Right renal pelvis (tissue), 4 donors: ENCODE measurements around the gene EIF3L. TPM values are rescaled to one million over a fixed set of nuclear protein-coding genes. Genes with fewer than 3 reads are reported as not detected.
A peak's percentile ranks its signal among the peaks of the same experiment; 100 is the strongest.

Experiments used
- DNase-seq, 4 donors: peaks; one replicate each; pipeline ENCODE4 v3.0.0-alpha.2; 2013; ENCODE audit warnings: low read depth in 4 of 4, low spot score in 3 of 4, missing footprints in 1 of 4
- polyA plus RNA-seq, 4 donors: library from polyadenylated mRNA; unstranded; fragments of 120-200 nt; gene quantifications; one replicate each; pipeline ENCODE4 v1.2.1, GENCODE V29; 2013; ENCODE audit not compliant: insufficient read length in 4 of 4

Gene EIF3L
- polyA plus RNA-seq, 4 donors, result 1,007 to 1,114 (median 1,055) TPM

DNA sequence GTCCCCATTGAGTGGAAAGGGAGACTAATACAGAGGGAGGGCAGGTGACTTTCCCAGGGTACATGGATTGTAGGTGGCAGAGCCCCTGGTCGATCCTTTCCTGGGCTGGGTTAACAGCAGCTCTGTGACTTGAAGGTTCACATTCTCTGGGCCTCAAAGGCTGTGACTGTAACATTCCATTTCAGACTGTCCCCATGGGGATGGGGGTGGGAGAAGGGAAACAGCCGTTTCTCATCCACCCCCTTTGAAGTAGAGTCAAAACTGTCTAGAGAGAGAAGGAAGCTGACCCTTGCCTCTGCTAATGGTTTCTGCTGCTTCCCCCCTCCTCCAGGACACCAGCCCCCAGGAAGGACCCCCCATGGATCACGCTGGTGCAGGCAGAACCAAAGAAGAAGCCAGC is 76.1 kb downstream of the EIF3L start:
- peak in 1 of 4 donors; percentile 47 for DNase-seq

DNA sequence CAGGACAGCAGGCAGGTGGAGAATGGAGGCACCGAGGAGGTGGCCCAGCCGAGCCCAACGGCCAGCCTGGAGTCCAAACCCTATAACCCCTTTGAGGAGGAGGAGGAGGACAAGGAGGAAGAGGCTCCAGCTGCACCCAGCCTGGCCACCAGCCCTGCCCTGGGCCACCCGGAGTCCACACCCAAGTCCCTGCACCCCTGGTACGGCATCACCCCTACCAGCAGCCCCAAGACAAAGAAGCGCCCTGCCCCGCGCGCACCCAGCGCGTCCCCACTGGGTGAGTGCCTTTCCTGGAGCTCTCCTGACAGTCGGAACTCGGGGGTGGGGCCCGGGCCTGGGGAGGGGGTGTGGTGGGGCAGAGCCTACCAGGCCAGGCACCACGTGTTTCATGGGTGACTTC is 76.5 kb downstream of the EIF3L start:
- no peak for DNase-seq

DNA sequence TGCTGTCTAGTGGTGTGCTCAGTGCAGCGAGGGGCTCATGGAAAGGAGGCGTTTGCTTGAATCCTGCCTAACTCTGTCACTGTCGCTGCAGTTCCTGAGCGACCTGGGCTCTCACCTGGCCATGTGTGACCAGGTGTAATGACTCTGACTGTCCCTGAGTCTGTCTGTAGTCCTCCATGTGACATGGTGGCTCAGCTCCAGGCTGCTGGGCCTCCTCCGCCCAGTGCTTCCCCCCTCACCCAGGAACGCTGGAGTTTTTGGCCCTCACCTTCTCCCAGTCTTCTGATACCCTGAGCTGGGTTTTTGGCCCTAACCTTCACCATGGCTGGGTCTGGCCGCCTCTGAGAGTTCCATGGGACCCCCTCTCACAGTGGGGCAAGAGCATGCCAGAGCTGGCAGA is 77.1 kb downstream of the EIF3L start:
- no peak for DNase-seq

DNA sequence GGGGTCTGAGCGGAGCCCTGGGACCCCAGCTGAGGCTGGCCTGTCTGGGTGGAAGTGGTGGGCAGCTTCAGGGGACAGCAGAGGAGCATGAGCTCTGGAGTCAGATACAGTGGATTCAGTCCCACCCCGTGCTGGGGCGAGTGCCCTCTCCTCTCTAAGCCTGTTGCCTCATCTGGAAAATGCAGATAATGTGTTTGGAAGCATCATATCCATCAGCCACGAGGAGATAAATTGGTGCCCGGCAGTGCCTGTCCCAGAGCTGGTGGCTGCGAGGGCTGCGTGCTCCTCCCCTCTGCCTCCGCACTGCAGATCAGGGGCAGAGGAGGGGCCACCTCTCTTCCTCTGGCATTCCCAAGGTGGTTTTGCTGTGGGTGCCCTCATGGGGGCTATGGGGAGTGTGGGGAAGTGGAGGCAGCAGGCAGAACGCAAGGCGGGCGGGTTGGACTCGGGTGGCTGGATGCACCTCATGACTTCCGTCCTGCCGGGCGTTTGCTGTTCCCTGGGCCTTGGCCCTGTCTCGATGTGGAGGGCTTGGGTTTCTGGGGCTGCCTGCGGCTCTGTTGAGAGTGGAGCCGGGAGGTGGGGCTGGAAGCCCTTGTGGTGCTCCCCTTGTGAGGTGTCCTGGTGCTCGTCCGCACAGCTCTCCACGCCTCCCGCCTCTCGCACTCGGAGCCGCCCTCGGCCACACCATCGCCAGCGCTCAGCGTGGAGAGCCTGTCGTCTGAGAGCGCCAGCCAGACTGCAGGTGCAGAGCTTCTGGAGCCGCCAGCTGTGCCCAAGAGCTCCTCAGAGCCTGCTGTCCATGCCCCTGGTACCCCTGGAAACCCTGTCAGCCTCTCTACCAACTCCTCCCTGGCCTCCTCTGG is 77.8 kb downstream of the EIF3L start:
- no peak for DNase-seq

DNA sequence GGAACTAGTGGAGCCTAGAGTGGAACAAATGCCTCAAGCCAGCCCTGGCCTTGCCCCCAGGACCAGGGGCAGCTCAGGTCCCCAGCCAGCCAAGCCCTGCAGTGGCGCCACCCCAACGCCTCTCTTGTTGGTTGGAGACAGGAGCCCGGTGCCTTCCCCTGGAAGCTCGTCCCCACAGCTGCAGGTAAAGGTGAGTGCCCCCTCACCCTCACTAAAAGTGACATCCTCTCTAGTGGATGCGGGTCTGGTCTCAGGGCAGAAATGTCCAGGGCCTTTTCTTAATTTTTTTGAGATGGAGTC is 78.4 kb downstream of the EIF3L start:
- no peak for DNase-seq

DNA sequence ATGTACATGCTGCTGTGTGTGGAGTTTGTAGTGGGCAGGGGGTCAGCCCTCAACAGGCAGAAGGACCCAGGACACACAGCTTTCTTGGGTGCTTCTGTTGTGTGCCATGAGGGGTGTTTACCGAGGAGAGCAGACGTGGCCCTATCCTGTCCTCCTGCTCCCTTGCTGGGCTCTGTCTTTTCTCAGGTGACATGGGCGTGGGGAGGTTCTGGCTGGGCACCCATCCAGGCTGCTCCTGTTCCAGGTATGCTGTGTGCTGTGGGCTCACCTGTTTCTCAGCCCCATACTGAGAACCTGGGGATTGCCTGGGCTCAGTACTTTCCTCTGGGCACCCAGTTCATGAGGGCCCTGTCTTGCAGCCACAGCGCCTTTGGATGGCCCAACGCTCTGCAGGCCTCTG is 80.2 kb downstream of the EIF3L start:
- DNase-seq, result no peak

DNA sequence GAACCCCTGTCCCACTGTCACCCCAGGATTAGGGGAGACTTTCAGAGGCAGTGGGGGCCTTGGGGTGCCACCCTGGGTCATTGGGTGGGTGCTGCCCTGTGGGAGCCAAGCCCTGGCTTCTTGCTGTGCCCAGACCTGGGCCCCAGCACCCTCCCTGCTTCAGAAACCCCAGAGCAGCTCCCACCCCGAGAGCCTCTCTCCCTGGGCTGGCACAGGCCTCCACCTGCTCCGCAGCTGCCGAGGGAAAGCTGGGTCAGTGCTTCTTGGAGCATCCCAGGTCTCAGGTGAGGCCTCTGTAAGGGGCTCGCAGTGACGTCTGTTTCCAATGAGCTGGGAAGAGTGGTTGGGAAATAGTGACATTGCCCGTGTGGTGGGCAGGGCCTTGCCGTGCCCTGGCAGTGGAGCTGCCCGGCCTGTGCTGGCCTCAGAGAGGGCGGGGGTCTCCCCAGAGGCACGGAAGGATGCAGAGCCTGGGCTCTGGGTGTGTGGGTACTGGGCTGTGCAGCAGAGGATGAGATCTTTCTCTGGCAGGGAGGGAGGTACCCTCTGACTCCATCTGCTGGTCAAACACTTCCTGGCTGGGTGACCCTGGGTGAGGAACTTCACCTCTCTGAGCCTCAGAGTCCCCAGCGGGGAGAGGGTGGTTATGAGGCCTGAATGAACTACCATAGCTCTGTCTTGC is 81.2 kb downstream of the EIF3L start:
- no peak for DNase-seq

DNA sequence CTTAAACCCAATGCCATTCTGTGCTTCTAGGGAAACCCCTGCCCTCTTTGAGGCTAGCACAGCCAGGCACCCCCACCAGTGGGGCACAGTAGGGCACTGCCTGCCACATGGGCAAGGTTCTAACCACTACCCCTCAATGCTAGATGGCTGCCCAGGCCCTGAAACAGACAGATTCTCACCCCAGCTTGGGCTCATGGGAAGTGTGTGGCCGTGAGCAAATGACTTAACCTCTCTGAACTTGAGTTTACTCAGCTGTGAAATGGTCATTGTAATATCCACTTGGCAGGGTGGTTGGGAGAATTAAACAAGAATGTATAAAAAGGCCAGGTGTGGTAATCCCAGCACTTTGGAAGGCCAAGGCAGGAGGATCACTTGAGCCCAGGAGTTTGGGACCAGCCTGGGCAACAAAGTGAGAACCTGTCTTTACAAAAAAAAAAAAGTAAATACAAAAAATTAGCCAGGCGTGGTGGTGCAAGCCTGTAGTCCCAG is 81.8 kb downstream of the EIF3L start:
- no peak for DNase-seq

DNA sequence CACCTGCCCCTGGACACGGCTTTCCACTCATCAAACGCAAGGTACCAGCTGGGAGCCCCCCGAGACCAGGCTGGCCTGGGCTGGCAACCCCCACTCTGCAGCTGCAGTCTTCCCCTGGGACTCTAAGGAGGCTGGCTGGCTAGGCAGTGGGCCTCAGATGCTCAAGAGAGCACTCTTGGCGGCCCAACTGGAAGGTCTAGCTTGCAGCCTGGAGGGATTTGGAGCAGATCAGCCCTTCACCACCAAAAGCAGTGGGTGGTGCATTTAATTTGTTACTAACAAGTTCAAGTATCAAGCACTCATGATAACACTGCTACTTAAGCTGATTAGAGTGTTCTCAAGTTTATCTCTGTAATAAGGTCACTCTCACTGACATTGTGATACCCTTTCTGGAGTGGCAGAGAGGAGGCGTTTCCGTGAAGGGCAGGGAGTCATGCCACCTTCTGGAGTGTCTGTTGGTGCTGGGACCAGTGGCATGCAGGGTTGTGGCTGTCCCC is 82.7 kb downstream of the EIF3L start:
- no peak for DNase-seq

DNA sequence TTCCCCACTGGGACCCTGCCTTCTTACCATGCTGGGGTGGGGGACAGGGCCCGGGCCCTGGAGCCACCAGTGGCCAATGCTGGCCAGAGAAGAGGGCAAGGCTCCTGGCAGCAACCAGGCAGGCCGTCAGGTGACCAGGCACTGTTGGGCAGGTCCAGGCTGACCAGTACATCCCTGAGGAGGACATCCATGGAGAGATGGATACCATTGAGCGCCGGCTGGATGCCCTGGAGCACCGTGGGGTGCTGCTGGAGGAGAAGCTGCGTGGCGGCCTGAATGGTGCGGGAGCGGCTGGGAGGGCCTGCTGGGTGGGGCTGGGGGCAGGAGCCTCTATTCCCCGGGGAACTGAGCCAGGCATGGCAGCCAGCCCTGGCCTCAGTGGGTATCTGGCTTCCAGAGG is 83.2 kb downstream of the EIF3L start:
- no peak for DNase-seq

DNA sequence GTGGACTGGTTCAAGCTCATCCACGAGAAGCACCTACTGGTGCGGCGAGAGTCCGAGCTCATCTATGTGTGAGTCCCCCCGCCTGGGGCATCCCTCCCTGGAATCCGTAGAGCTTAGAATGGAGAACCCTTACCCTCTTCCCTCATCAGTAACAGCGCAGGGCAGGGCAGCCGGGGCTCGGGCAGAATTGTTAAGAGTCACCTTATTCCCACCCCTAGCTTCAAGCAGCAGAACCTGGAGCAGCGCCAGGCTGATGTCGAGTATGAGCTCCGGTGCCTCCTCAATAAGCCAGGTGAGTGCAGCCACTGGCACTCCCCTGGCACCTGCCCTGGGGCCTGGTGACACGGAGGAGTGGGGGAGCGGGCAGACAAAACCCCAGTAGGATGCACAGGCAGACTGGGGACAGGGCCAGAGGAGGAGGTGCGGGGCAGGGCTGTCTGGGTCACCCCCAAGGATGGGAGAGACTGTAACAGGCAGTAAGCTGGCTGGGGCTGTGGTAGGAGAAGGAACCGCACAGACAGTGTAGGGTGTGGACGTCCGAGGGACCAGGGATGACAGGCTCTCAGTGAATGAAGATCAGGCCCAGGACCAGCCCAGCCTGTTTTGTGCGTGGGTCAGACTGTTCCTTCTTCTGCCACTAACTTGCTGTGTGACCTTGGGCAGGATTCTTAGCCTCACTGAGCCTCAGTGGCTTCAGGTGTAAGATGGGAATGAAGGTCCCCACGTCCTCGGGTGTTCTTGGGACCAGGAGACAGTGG is 83.8 kb downstream of the EIF3L start:
- no peak for DNase-seq

DNA sequence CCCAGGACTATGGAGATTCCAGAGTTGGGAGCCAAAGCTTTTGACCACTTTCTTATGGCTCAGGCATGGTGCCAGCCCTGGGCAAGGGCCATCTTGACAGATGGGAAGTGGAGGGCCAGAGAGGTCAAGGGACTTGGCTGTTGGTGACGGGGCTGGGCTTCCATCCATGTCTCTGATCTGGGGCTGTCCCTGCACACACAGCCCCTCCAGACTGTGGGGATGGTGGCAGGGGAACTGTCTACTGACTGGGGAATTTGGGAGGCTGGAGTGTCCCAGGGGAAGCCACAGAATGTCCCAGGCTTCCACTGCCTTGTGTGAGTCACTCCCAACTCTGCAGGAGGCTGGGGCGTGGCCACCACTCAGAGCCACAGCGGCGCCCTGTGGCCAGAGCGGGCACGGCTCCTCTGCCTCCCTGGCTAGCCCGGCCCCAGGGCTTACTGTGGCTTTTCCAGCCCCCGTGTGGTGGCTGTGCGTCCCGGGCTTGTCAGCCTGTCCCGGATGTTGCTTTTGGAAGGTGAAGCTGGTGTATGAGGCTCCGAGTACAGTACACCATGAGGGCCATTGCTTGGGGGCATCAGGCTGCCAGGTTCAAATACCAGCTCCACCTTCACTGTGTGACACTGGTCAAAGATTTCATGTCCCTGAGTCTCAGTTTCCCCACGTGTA is 84.6 kb downstream of the EIF3L start:
- peak; percentile 64 to 78 (median 67) for DNase-seq

Other genes starting within 250 kb of the EIF3L start
- gene GGA1, start 240.6 kb upstream of the EIF3L start, polyA plus RNA-seq, result 10 to 100 TPM; 39.6 to 53.9 (median 50.0) TPM
- 10 to 100 TPM; 13.8 to 21.1 (median 19.2) TPM for gene SH3BP1, start 209.8 kb upstream of the EIF3L start, polyA plus RNA-seq
- 10 to 100 TPM; 17.7 to 18.9 (median 18.4) TPM for gene PDXP, start 190.7 kb upstream of the EIF3L start, polyA plus RNA-seq
- gene LGALS1, start 173.8 kb upstream of the EIF3L start, polyA plus RNA-seq, result 100 to 1,000 TPM; 322 to 518 (median 359) TPM
- gene NOL12, start 163.1 kb upstream of the EIF3L start, polyA plus RNA-seq, result 10 to 100 TPM; 16.6 to 20.6 (median 18.9) TPM
- 10 to 100 TPM; 60.6 to 89.0 (median 64.1) TPM for gene TRIOBP, start 152.4 kb upstream of the EIF3L start, polyA plus RNA-seq
- gene GCAT, start 41.5 kb upstream of the EIF3L start, polyA plus RNA-seq, result 10 to 100 TPM; 14.0 to 18.8 (median 14.4) TPM
- under 1 TPM in 1 of 4 donors, not detected in 3; 0.04 TPM for gene GALR3, start 26.0 kb upstream of the EIF3L start, polyA plus RNA-seq
- gene ANKRD54, start 5.1 kb upstream of the EIF3L start, polyA plus RNA-seq, result 10 to 100 TPM; 25.5 to 30.5 (median 29.4) TPM
- gene MICALL1, start 56.9 kb downstream of the EIF3L start, polyA plus RNA-seq, result 10 to 100 TPM; 27.4 to 29.8 (median 28.1) TPM
- 1 to 10 TPM; 6.1 to 8.0 (median 6.8) TPM for gene C22orf23, start 104.2 kb downstream of the EIF3L start, polyA plus RNA-seq
- 10 to 100 TPM; 55.4 to 82.1 (median 63.8) TPM for gene POLR2F, start 104.3 kb downstream of the EIF3L start, polyA plus RNA-seq
- gene SOX10, start 135.1 kb downstream of the EIF3L start, polyA plus RNA-seq, result 1 to 10 TPM in 3 of 4 donors, under 1 TPM in 1; 0.91 to 3.8 (median 1.3) TPM
- 10 to 100 TPM; 27.5 to 38.8 (median 29.3) TPM for gene PICK1, start 208.0 kb downstream of the EIF3L start, polyA plus RNA-seq
- 1 to 10 TPM in 3 of 4 donors, under 1 TPM in 1; 0.72 to 1.8 (median 1.1) TPM for gene SLC16A8, start 234.8 kb downstream of the EIF3L start, polyA plus RNA-seq